OCI-LY3 (cell line): Measurements from ENCODE around the gene CCL21.

ENCODE experiments used
- CTCF ChIP-seq: fragments of 200-600, 300-600 bp; sonication (generic); IDR thresholded peaks from 2 replicates; pipeline ENCODE4 v1.5.1; 2014; ENCODE audit warnings: antibody characterized with exemption, low read length, low read depth
- EZH2phosphoT487 ChIP-seq: fragments of 200-600 bp; shearing (Covaris generic); IDR thresholded peaks from 2 replicates; pipeline ENCODE4 v1.6.1; 2018; ENCODE audit warnings: antibody characterized with exemption, mixed run types, low read depth

DNA sequence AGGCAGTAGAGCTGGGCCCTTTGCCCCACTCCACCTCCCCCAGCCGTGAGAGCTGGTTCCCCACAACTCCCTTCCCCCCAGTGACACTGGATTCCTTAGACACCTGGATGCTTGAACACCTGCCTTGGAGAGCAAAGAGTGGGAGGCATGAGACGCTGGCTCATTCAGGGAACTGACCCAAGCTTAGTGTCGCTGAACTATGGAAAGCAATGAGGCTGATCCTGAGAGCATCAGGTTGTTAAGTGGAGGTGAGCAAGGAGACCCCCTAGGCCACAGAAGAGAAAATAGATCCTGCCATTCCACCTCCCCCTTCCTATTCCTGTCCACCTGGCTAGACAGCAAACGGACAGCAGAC lies 20.8 kb downstream of the CCL21 start:
- TF ChIP-seq CTCF (no peak), EZH2phosphoT487 (no peak)
